Spleen (tissue), 11 donors: Measurements from ENCODE around the gene ATP7B. TPM values are rescaled to one million over a fixed set of nuclear protein-coding genes. Genes with fewer than 3 reads are reported as not detected.

Source experiments
- DNase-seq: peaks from one replicate; pipeline ENCODE4 v3.0.0-alpha.2; 2020
- H3K27ac ChIP-seq, 8 donors: fragments of 200-600 bp; sonication (generic) in 7 of 8; 1 replicate in 4 of 8; 2 replicates in 4 of 8; pipeline versions ENCODE4 v1.5.0 to v1.8.0; 2016 to 2021; ENCODE audit warnings: inconsistent platforms in 4 of 8, mild to moderate bottlenecking in 4 of 8, moderate library complexity in 1 of 8
- H3K27me3 ChIP-seq, 7 donors: fragments of 200-600 bp; sonication (generic) in 6 of 7; replicated peaks in 1 of 7; 1 replicate in 4 of 7; 2 replicates in 3 of 7; pipeline versions ENCODE4 v1.5.0 to v1.8.0; 2016 to 2021; ENCODE audit warnings: inconsistent platforms in 3 of 7, mild to moderate bottlenecking in 1 of 7
- H3K36me3 ChIP-seq, 6 donors: fragments of 200-600 bp; sonication (generic) in 5 of 6; 1 replicate in 4 of 6; 2 replicates in 2 of 6; pipeline versions ENCODE4 v1.5.0 to v1.8.0; 2016 to 2021; ENCODE audit warnings: inconsistent platforms in 2 of 6
- H3K4me1 ChIP-seq, 6 donors: fragments of 200-600 bp; sonication (generic) in 5 of 6; 1 replicate in 3 of 6; 2 replicates in 3 of 6; pipeline versions ENCODE4 v1.5.0 to v1.8.0; 2016 to 2021; ENCODE audit warnings: inconsistent platforms in 3 of 6
- H3K4me3 ChIP-seq, 8 donors: fragments of 200-600 bp; sonication (generic) in 7 of 8; 1 replicate in 4 of 8; 2 replicates in 4 of 8; pipeline versions ENCODE4 v1.5.0 to v1.8.0; 2016 to 2021; ENCODE audit warnings: inconsistent platforms in 4 of 8, mild to moderate bottlenecking in 4 of 8, moderate library complexity in 2 of 8
- H3K9me3 ChIP-seq, 8 donors: fragments of 200-600 bp; sonication (generic) in 7 of 8; 1 replicate in 4 of 8; 2 replicates in 4 of 8; pipeline versions ENCODE4 v1.5.0 to v1.8.0; 2016 to 2021; ENCODE audit warnings: inconsistent platforms in 4 of 8
- POLR2A ChIP-seq, 3 donors: fragments of 450-650 bp; IDR thresholded peaks; one replicate each; pipeline ENCODE4 v1.5.1; 2017; ENCODE audit warnings: antibody characterized with exemption in 3 of 3, mild to moderate bottlenecking in 1 of 3
- POLR2AphosphoS5 ChIP-seq, 3 donors: sonication (generic); formaldehyde crosslinking; IDR thresholded peaks; one replicate each; pipeline ENCODE4 v1.5.1; 2017; ENCODE audit warnings: antibody characterized with exemption in 3 of 3
- WGBS, 5 donors: extraction: QIAGEN DNeasy Blood & Tissue Kit in 3 of 5; methylation state at CpG; one replicate each; pipeline versions ENCODE4 v1.1.5 to v1.1.7; 2013 to 2018; 5-methylcytosine and 5-hydroxymethylcytosine counted together
- intact Hi-C: fragments of 100-400 bp; cut with DNase I; formaldehyde crosslinking; loops from one replicate; pipeline ENCODE4 v1.15.0; 2023; ENCODE audit warnings: low total_unique reads
- polyA plus RNA-seq, 3 donors: library from polyadenylated mRNA; stranded (reverse); fragments of 200-250 nt; gene quantifications; one replicate each; pipeline ENCODE4 v1.2.1, GENCODE V29; 2013
- total RNA-seq, 7 donors: library from RNA; depleted of rRNA in 3 of 7; stranded (reverse); fragments of >200 nt in 3 of 7; fragmentation: NEBNext Ultra II Directional in 4 of 7; extraction: Animal tissue kit (Norgen Biotek cat#: 25700) in 4 of 7; gene quantifications; one replicate each; pipeline versions ENCODE4 v1.1.0 to v1.2.1, GENCODE V29; 2016 to 2021
- TF ChIP-seq, protein P1 (sequence below), 11 experiments: fragments of 200-600 bp in 7 of 11; fragments of 450-650 bp in 4 of 11; sonication (generic) in 4 of 11; IDR thresholded peaks in 8 of 11; conservative IDR thresholded peaks in 3 of 11; 1 replicate in 7 of 11; 2 replicates in 4 of 11; pipeline versions ENCODE4 v1.4.0 to v1.8.0; 2016 to 2021; ENCODE audit warnings: antibody characterized with exemption in 11 of 11, inconsistent platforms in 4 of 11, mild to moderate bottlenecking in 1 of 11
- donor health status: healthy with polysubstance abuse.
- donor health status: DM: no; HTN: no; CAD: no; lungs with moderate emphysema.
- donor health status: DM: no; HTN: no; CAD: no.
- donor health status: Bipolar disorder and iron deficiency.
- donor health status: healthy.
- donor health status: DM: no; HTN: no; CAD: no.
- donor health status: DM: yes; HTN: yes; CAD: no.

ATP7B gene
- total and polyA plus RNA-seq, 10 donors, result 0.17 to 3.7 (median 2.4) TPM

DNA sequence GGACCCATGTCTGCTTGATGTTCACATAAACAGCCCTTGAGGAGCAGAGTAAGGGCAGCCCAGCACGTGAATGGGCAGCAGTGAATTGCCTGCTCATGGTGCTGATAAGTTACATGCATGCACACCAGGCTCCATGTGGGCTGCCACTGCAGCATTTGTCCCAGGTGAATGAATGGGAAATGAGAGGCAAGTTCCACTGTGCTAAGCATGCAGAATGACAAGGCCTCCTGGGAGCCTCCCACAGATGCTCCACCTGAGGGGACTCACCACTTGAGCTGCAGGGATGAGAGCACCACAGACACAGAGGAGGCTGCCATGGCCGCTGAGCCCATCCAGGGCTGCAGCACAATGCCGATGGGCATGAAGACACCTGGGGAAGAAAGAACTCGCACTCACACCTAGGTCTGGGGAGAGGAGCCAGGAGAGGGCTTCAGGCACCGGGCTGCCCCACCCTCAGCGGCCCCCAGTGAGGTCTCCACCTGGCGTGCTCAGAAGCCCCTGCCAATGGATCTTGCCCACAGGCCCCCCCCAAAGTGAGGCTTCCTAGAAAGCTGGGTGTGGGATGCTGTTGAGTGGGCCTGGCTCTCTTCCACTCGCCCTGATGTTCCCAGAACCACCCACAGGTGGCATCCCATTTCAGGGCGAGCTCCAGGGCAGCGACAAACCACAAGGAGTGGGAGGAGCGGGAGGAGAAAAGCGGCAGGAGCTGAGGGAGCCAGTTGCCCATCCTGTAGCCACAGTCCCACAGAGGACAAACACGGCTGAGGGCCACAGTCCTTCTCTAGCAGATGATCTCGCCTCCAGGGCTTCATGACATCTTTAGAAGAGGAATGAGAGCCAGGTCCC lies 75.7 kb downstream of the ATP7B start:
- no peaks in the 10 kb centered on the region for H3K27me3 ChIP-seq
- no peak overlapping the region for H3K27ac ChIP-seq
- intact Hi-C loops, result no loop called here
- 75 to 87% (median 79%) methylated on average over 8 to 14 of the region's 14 CpGs for WGBS, 5 donors
- peaks cover 0 to 17% (median 0%) of the 10 kb centered on the region in 6 donors for H3K36me3 ChIP-seq
- no peak for TF ChIP-seq POLR2A (IDR thresholded peaks at IDR 0.05)
- no peak for TF ChIP-seq POLR2AphosphoS5 (IDR thresholded peaks at IDR 0.05)
- TF ChIP-seq, protein P1, sequence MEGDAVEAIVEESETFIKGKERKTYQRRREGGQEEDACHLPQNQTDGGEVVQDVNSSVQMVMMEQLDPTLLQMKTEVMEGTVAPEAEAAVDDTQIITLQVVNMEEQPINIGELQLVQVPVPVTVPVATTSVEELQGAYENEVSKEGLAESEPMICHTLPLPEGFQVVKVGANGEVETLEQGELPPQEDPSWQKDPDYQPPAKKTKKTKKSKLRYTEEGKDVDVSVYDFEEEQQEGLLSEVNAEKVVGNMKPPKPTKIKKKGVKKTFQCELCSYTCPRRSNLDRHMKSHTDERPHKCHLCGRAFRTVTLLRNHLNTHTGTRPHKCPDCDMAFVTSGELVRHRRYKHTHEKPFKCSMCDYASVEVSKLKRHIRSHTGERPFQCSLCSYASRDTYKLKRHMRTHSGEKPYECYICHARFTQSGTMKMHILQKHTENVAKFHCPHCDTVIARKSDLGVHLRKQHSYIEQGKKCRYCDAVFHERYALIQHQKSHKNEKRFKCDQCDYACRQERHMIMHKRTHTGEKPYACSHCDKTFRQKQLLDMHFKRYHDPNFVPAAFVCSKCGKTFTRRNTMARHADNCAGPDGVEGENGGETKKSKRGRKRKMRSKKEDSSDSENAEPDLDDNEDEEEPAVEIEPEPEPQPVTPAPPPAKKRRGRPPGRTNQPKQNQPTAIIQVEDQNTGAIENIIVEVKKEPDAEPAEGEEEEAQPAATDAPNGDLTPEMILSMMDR (IDR thresholded peaks at IDR 0.05 in 8 of 11, conservative IDR thresholded peaks at IDR 0.05 in 3 of 11), result no peak
- no peaks in the 10 kb centered on the region for H3K9me3 ChIP-seq
- H3K4me1 ChIP-seq, result no peaks in the 10 kb centered on the region
- no peak overlapping the region for H3K4me3 ChIP-seq
- DNase-seq, result no peak

DNA sequence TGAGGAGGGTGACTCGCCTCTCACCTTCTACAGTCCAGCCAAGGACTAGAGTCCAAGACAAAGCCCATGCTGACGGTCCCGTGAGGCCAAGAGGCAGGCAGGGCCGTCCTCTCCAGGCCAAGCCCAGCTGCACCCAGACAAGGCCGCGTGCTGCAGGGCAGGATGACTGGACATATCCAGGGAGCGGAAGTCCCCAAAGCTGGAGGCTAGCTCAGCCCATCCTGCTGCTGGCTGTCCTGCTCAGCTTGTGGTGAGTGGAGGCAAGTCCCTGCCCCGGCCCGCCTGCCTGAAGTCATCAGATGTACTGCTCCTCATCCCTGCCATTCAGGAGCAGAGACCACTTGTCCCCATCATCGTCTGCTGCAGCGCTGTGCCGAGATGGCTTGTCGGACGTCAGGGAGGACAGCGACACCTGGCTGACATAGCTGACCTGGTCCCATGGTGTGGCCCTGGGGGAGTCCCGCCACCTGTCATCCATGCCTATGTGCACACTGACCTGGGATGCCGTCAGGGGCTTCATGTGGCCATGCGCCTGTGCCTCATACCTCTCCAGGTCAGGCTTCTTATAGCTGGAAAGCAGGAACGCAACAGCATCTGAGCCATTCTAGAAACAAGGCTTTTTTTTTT lies 76.7 kb downstream of the ATP7B start:
- Histone ChIP-seq H3K4me1 (no peaks in the 10 kb centered on the region), H3K4me3 (no peak overlapping the region), H3K36me3 (peaks cover 0 to 17% (median 0%) of the 10 kb centered on the region in 6 donors), H3K27ac (no peak overlapping the region), H3K9me3 (no peaks in the 10 kb centered on the region), H3K27me3 (no peaks in the 10 kb centered on the region)
- intact Hi-C loops, result no loop called here
- TF ChIP-seq, protein P1 (IDR thresholded peaks at IDR 0.05 in 8 of 11, conservative IDR thresholded peaks at IDR 0.05 in 3 of 11), result no peak
- no peak for TF ChIP-seq POLR2AphosphoS5 (IDR thresholded peaks at IDR 0.05)
- TF ChIP-seq POLR2A (IDR thresholded peaks at IDR 0.05), result no peak
- no peak for DNase-seq
- WGBS, 5 donors, result 92 to 98% (median 95%) methylated on average over 9 to 19 of the region's 19 CpGs

DNA sequence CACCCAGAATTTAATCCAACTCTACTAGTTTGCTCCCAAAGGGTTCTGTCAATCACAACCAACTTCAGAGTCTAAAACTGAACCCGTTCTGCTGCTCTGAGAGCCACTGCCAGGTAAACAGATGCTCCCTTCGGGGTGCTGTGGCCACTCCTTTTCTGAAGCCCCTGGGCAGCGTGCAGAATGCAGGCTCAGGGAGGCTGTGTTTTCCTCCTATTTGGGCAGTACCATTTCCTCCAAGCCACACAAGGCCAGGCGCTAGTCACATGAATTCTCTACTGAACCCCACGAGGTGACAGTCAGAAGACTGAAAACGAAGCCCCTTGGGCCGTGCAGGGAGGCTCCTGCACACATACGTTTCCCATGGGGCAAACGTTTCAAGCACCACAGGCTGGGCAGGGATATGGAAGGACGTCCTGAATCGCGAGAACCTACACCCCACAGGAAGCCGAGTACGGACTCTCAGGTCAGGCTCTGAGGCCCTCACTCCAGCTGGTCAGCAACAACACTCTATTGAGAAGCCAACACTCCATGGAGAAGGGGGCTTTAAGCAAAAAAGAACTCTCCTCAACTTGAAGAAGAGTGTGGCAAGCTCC lies 77.7 kb downstream of the ATP7B start:
- no peak for DNase-seq
- 77 to 82% (median 82%) methylated on average over 14 of the region's 14 CpGs for WGBS, 5 donors
- Histone ChIP-seq H3K27me3 (no peaks in the 10 kb centered on the region), H3K4me1 (no peaks in the 10 kb centered on the region), H3K36me3 (peaks cover 0 to 14% (median 0%) of the 10 kb centered on the region in 6 donors), H3K9me3 (no peaks in the 10 kb centered on the region), H3K27ac (no peak overlapping the region), H3K4me3 (no peak overlapping the region)
- TF ChIP-seq, protein P1 (IDR thresholded peaks at IDR 0.05 in 8 of 11, conservative IDR thresholded peaks at IDR 0.05 in 3 of 11), result no peak
- TF ChIP-seq POLR2AphosphoS5 (IDR thresholded peaks at IDR 0.05) (no peak), POLR2A (IDR thresholded peaks at IDR 0.05) (no peak)
- intact Hi-C loops, result no loop called here

DNA sequence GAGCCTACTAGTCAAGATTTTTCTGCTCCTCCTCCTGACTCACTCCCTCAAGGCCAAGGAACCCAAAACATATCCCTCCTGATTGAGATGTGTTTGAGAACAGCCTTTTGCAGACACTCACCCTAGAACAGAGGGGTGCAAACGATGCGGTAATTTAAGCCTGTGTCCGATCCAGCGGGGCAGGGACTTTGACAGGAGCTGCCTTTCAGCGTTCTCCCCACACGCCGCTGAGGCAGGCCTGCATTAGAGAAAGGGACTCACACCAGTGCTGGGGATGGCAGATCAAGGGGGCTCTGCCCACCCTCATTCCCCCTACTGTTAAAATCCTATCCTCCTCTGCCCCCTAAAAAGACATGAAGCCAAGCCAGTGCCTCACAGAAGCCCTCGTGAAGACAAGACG lies 79.0 kb downstream of the ATP7B start:
- intact Hi-C loops, result no loop called here
- TF ChIP-seq POLR2AphosphoS5 (IDR thresholded peaks at IDR 0.05), result no peak
- TF ChIP-seq, protein P1 (IDR thresholded peaks at IDR 0.05 in 8 of 11, conservative IDR thresholded peaks at IDR 0.05 in 3 of 11), result no peak
- TF ChIP-seq POLR2A (IDR thresholded peaks at IDR 0.05), result no peak
- 93 to 97% (median 96%) methylated on average over 9 of the region's 9 CpGs for WGBS, 5 donors
- Histone ChIP-seq H3K4me3 (no peak overlapping the region), H3K27ac (no peak overlapping the region), H3K36me3 (peaks cover 0 to 12% (median 0%) of the 10 kb centered on the region in 6 donors), H3K9me3 (no peaks in the 10 kb centered on the region), H3K27me3 (no peaks in the 10 kb centered on the region), H3K4me1 (no peaks in the 10 kb centered on the region)
- no peak for DNase-seq
